ENCODE measurements around the gene ALDOA. TPM values are rescaled to one million over a fixed set of nuclear protein-coding genes. Genes with fewer than 3 reads are reported as not detected.
A peak's percentile ranks its signal among the peaks of the same experiment; 100 is the strongest.
"Not testable (repeated sequence)": the region's sequence is repeated elsewhere in the genome, so short reads cannot be mapped to it uniquely, and the experiment has no call there.

Gene ALDOA
- total RNA-seq, 1 donor from 2014 or later, result 600 TPM

DNA sequence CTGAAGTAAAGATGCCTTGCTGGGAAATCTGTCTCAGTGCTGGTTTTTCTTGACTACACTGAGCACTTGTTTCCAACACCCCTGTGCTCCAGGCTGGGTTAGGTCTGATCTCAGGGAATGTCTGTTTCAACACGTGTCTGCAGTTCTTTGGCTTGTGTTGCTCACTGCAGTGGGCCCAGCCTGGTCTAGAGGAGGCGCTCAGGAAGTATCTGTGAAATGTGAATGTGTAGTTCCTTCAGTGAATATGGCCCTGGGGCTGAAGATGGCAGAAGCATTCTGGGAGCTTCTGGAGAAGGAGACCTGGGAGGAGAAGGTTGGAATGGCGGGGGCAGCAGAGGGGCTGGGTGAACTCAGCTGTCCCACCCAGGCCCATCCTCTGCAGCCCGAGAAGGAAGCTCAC lies 38.5 kb downstream of the ALDOA start:
- no peak for DNase-seq (ENCODE audit: low spot score)
- no peak for ATAC-seq
- intact Hi-C loops (cut with DNase I), result no loop called here

DNA sequence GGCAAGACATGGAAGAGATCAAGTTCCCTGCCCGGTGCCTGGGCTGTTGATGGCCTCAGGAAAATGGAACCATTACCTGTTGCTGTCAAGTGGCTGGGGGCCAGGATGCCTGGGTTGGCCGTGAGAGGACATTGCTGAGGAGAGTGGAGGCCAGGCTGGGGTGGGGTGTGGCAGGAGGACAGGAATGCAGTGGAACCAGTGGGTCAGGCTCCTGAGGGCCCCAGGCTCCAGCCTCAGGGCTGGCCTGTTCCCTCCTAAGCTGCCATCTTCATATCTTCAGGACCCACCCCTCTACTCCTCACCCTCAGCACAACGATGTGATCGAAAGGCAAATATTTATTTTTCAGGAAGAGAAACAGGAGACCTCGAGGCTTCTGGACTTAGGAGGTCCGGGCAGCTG lies 38.9 kb downstream of the ALDOA start:
- intact Hi-C loops (cut with DNase I), result no loop called here
- ATAC-seq, result no peak
- no peak for DNase-seq (ENCODE audit: low spot score)

DNA sequence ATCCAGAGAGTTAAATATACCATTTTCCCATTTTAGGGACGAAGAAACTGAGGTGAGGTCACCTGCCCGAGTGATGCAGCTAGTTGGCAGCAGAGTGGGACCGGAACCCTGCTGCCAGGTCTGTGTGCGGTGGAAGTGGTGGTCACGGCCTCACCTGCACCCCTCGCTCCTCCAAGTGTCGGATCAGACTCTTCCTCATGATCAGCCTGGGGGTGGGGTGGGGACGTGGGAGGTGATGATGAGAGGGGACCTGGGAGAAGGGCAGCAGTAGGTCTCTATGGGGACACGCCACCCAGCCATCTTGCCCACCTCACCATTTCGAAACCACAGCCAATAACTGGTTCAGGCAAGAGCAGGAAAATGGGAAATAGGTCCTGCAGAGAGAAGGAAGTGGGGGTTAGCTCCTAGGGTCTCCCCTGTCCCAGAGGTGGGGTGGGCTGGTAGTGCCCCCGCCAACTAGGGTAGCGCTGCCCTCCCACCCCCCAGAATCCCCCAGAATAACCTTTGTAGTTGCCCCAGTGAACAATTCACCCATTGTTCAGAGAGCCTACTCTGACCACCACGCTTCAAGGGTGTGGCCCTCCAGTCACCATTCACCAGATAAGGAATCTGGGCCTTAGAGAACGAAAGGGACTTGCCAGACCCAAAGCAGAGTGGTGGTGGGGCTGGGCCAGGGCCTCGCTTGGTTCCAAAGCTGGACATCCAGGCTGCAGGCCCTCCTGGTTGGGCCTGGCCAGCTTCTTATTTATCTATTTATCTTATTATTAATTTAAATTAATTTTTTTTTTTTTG lies 42.7 kb downstream of the ALDOA start:
- no peak for ATAC-seq
- intact Hi-C loops (cut with DNase I), result no loop called here
- DNase-seq (ENCODE audit: low spot score), result no peak

DNA sequence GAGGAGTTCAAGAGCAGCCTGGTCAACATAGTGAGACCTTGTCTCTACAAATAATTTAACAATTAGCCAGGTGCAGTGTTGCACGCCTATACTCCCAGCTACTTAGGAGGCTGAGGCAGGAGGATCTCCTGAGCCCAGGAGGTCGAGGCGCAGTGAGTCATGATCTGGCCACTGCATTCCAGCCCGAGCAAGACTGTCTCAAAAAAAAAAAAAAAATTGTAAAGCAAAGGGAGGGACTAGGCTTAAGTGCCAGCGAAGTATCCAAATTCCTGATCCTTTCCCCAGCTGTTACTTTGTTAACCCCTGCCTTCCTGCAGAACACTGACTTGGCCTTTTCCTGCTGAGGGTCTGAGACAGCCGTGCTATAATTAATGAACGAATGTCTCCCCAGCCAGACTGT lies 45.1 kb downstream of the ALDOA start:
- DNase-seq (ENCODE audit: low spot score) (no peak), ATAC-seq (no peak)
- intact Hi-C loops (cut with DNase I), result no loop called here

DNA sequence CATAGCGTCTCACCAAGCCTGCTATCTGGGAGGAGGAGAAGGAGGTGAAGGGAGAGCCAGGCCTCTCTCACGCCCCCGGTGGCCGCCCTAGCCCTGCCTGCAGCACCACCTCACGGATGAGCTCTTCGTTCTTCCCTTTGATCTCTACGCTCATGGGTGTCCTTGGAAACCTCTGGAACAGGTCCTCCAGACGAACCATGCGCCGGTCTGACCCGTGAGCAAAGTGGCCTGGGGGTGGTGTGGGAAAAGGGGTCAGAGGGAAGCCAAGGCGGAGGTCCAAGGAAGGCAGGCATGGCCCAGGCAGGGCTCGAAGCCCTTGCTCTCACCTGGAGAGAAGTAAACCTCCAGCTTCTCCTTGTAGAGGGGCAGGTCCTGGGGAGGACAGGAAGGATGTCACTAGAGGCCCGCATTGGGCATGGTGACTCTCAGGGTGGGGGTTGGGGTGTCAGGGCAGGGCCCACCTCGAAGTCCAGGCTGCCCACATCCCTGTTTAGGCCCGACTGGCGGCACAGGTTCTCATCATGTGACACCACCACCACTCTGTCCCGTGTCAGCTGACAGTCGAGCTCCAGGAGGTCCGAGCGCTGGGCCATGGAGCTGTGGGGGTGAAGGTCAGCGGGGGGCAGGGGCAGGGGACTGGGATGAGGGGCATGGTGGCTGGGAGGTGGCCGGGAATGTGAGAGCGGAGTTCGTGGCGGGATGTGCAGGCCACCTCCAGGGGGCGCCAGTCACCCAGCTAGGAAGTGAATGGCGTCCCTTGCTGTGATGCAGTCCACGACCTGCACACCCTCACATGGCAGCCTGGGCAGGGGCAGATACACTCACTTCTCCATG lies 46.9 kb downstream of the ALDOA start:
- intact Hi-C loops (cut with DNase I), result no loop called here
- ATAC-seq (peak; percentile 63), DNase-seq (ENCODE audit: low spot score) (peak; percentile 75)

DNA sequence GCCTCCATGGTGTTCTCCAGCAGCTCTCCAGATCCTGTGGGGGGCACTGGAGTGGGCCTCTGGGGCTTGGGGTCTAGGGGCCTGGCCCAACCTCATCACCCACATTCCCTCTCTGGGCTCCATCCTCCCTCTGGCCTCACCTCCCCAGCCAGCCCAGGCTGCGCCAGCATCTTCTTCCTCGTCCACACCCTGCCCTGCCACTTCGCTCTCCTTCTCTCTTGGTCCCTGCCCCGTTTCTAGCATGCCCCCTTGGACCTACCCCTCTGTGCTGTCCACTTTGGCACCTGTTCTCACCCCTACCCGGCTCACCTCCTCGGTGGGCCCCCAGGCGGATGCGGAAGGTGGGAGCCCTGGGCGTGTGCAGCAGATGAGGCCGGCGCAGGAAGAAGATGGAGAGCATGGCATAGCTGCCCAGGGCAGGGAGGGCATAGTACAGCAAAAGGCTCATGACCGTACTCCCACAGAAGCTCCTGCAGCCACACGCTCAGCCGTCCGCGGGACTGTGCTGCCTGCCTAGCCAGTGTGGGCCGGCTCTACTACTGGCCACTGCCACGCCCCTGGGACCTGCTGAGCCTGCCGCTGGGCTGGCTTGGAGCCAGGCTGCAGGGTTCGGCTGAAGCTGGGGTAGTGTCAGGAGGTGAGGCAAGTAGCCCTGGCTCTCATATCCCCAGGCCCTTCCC lies 47.6 kb downstream of the ALDOA start, which contains the start of gene GDPD3:
Gene GDPD3 (minus strand): TSS at position 507 of the 680 bp plus-strand sequence. CDS start 59 bp downstream, at position 448.
- DNase-seq (ENCODE audit: low spot score) (peak; percentile 74), ATAC-seq (peak; percentile 77)
- intact Hi-C loops (cut with DNase I), result no loop called here

DNA sequence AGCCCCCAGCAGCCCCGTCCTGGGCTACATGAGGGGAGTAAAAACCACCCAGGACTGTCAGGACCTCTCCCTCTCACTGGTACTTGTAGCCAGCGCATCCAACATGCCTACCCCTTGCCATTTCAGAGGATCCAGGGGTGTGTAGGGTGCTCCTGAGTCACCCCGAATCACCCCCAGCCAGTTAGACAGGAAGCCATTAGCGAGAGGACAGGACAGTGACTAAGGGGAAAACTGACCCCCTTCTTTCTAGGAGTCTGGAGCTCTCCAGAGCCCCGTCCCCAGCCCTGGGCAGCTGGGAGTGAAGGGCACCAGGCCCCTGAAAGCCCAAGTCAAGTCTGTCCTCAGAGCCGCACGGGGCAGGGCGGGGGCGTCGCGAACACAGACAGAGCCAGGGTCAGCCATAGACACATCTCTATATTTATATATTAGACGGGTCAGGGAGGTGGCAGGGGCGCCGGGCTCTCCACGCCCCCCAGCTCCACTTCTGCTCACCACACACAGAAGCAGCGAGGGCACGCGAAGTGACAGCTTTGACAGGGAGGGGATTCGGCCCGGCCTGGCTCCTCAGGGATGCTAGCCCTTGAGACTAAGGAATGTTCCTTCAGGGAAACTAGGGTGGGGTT lies 48.3 kb downstream of the ALDOA start:
- ATAC-seq (no peak), DNase-seq (ENCODE audit: low spot score) (no peak)
- intact Hi-C loops (cut with DNase I), result no loop called here

DNA sequence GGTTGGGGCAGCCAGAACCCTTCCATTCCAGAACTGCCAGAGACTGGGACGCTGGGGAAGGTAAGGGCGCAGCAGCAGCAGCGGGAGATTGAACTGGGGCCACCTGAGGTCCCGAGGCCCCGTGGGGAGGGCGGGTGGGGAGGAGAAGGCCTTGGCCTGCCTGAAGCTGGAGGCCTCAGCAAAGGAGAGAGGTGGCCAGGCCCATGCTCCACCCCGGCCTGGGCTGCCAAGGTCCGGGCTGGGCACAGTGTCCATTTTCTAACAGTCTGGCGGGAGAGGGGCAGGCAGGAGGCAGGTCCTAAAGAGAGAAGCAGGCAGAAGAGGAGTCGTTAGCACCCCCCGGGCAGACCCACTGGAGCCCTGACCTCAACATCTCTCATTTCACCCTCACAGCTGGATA lies 48.9 kb downstream of the ALDOA start:
- intact Hi-C loops (cut with DNase I), result no loop called here
- ATAC-seq (no peak), DNase-seq (ENCODE audit: low spot score) (no peak)

DNA sequence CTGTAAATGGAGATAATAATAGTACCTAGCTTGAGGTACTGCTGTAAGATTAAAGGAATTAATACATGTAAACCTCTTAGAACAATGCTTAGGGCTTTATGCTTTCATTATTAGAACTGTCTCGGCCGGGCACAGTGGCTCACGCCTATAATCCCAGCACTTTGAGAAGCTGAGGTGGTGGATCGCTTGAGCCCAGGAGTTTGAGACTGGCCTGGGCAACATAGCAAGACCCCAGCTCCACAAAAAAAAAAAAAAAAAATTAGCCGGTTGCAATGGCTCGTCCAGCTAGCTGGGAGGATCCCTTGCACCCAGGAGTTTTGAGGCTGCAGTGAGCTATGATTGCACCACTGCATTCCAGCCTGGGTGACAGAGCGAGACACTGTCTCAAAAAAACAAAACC lies 49.3 kb downstream of the ALDOA start:
- intact Hi-C loops (cut with DNase I); DNase-seq (ENCODE audit: low spot score); ATAC-seq: not testable (repeated sequence)

DNA sequence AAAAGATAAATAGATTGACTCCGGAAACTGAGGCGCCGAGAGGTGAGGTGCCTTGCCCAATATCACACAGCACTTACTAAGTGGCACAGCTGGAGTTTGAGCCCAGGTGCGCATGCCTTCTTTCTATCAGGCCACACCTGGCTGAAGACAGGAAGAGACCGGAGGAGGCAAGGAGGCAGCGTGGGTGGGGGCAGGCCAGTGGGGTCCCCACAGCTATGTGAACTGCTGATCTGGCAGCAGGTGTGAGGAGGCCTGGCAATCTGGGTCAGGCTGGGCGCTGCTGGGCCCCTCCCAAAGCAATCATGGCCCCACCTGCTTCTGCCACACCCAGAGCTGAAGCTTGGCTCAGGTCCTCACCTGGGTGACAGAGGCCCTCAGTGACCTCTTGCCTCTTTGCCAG lies 49.7 kb downstream of the ALDOA start:
- no peak for DNase-seq (ENCODE audit: low spot score)
- ATAC-seq, result no peak
- intact Hi-C loops (cut with DNase I), result no loop called here

DNA sequence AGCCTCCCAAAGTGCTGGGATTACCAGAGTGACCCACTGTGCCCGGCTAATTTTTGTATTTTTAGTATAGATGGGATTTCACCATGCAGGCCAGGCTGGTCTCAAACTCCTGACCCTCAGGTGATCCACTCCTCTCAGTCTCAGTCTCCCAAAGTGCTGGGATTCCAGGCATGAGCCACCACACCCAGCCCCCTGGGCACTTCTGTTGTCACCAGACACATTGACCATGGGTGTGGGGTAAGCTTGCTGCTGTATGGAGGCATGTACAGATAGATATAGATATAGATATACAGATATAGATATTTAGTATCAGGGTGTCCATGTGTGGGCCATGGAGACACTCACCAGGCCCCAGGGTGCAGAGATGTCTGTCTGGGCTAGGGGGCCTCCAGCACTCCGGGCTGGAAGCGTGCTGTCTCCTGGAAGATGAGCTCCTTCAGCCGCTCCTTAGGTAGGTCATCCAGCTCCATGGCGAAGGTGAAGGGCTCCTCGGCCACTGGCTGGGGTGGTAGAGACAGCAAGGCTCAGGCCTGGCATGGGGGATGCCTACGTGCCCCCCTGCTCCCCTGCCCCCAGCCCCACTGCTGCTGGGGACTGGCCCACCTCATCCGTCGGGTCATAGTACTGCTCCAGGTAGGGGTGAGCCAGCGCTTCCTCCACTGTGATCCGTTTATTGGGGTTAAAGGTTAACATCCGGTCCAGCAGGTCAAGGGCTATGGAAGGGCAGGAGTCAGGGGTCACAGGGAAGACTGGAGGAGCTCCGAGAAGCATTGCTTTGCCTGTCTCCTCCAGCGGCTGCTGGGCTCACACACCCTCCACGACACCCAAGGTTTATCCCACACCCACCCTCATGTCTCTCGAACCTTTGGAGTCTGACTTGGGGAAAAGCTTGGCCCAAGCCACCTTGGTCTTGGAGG lies 51.0 kb downstream of the ALDOA start:
- DNase-seq (ENCODE audit: low spot score), result no peak
- no peak for ATAC-seq
- intact Hi-C loops (cut with DNase I), result no loop called here

DNA sequence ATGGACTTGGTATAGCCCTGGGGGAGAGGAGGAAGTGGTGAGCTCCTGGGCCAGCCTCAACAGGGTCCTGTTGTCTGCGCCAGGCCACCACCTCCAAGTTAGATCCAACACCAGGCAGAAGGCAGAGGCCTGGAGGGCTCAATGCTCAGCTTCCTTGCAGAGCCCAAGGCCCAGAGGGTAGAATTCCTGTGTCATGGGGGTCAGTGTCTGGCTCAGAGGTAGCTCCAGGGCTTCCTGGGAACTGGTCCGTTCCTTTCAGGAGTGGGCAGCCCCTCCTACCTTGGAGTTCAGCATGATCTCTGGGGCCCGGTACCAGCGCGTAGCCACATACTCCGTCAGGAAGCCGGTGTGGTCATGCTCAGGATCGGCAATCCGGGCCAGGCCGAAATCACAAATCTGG lies 52.2 kb downstream of the ALDOA start:
- DNase-seq (ENCODE audit: low spot score) (no peak), ATAC-seq (no peak)
- intact Hi-C loops (cut with DNase I), result no loop called here

DNA sequence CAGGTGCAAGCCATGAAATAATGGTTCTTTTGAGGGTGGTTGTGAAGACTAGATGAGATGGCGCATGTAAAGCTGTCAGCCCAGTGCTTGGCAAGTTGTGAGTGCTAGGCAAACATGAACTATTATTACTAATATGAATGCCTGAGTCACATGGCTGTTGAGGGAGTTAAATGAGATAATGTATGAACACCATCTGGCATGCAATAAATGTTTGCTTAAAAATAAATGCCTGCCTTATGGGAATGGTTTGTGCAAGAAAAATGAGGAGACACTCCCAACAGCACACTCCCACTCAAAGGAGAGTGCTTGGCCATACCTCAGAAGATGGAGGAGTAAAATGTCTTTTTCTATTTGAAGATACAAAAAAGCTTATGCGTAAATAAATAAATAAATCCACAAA lies 53.9 kb downstream of the ALDOA start:
- ATAC-seq (no peak), DNase-seq (ENCODE audit: low spot score) (no peak)
- intact Hi-C loops (cut with DNase I), result no loop called here

Other genes with a start within 250 kb of the ALDOA start
- 29.7 TPM for gene PAGR1, start 249.6 kb upstream of the ALDOA start, total RNA-seq
- 123 TPM for gene MVP, start 245.3 kb upstream of the ALDOA start, total RNA-seq
- gene CDIPT, start 202.5 kb upstream of the ALDOA start, total RNA-seq, result 58.4 TPM
- 3.1 TPM for gene SEZ6L2, start 166.2 kb upstream of the ALDOA start, total RNA-seq
- 5.0 TPM for gene ASPHD1, start 165.3 kb upstream of the ALDOA start, total RNA-seq
- 30.4 TPM for gene KCTD13, start 139.5 kb upstream of the ALDOA start, total RNA-seq
- 82.4 TPM for gene TMEM219, start 103.7 kb upstream of the ALDOA start, total RNA-seq
- 51.8 TPM for gene TAOK2, start 91.9 kb upstream of the ALDOA start, total RNA-seq
- gene HIRIP3, start 70.1 kb upstream of the ALDOA start, total RNA-seq, result 11.1 TPM
- gene INO80E, start 69.5 kb upstream of the ALDOA start, total RNA-seq, result 59.2 TPM
- 0.67 TPM for gene DOC2A, start 54.7 kb upstream of the ALDOA start, total RNA-seq
- gene C16orf92, start 42.6 kb upstream of the ALDOA start, total RNA-seq, result not detected
- not detected for gene TLCD3B, start 34.5 kb upstream of the ALDOA start, total RNA-seq
- 41.2 TPM for gene PPP4C, start 10.2 kb downstream of the ALDOA start, total RNA-seq
- 1.7 TPM for gene TBX6, start 26.2 kb downstream of the ALDOA start, total RNA-seq
- 96.4 TPM for gene YPEL3, start 30.5 kb downstream of the ALDOA start, total RNA-seq
- 17.1 TPM for gene GDPD3, start 47.8 kb downstream of the ALDOA start, total RNA-seq
- gene MAPK3, start 57.5 kb downstream of the ALDOA start, total RNA-seq, result 136 TPM
- gene CORO1A, start 117.8 kb downstream of the ALDOA start, total RNA-seq, result 41.2 TPM
- gene BOLA2B, start 127.9 kb downstream of the ALDOA start, total RNA-seq, result 26.9 TPM
- 18.5 TPM for gene SLX1A, start 128.1 kb downstream of the ALDOA start, total RNA-seq
- gene SULT1A3, start 133.5 kb downstream of the ALDOA start, total RNA-seq, result 21.0 TPM
- 35.0 TPM for gene NPIPB13, start 182.7 kb downstream of the ALDOA start, total RNA-seq